A549 (cell line): ENCODE data around the gene HLCS. TPM values are rescaled to one million over a fixed set of nuclear protein-coding genes. Genes with fewer than 3 reads are reported as not detected.
A peak's percentile ranks its signal among the peaks of the same experiment; 100 is the strongest.

ENCODE experiments used
- ATAC-seq, 2 experiments: fragments of 200-7000 bp in 1 of 2; fragments of >200 bp in 1 of 2; cut with Nextera tagmentation in 1 of 2; cut with Tn5 transposase in 1 of 2; 3 replicates each; pipeline versions ENCODE4 v1.8.0 to v1.9.1; 2018 to 2020; ENCODE audit warnings: mild to moderate bottlenecking in 1 of 2, moderate library complexity in 1 of 2
- CTCF ChIA-PET: fragments of 300-600 bp; sonication (Branson Sonifier 250); formaldehyde crosslinking; extraction: SDS; loops from one replicate; lab custom pipeline; 2021; ENCODE audit warnings: antibody characterized with exemption, inconsistent platforms; lab: Yijun Ruan, JAX
- POLR2A ChIA-PET: fragments of 350-600 bp; formaldehyde crosslinking; extraction: SDS; loops from one replicate; lab custom pipeline; 2021; ENCODE audit warnings: antibody characterized with exemption, inconsistent platforms; lab: Yijun Ruan, JAX
- DNase-seq, 2 experiments: peaks; one replicate each; pipeline versions ENCODE4 v3.0.0 to v3.0.0-alpha.2; 2011 to 2016; ENCODE audit warnings: low read depth in 1 of 2, low spot score in 1 of 2
- FAIRE-seq: peaks from 2 replicates; lab custom pipeline; 2011; peaks lifted over from hg19 to GRCh38; lab: Jason Lieb, UNC
- H3K27ac ChIP-seq, 2 experiments: fragments of >200 bp; sonication (Bioruptor Twin); formaldehyde crosslinking; 3 replicates each; pipeline ENCODE4 v1.5.1; 2016 to 2017
- H3K4me1 ChIP-seq: fragments of >200 bp; sonication (Bioruptor Twin); formaldehyde crosslinking; 3 replicates; pipeline ENCODE4 v1.6.1; 2016
- H3K4me2 ChIP-seq: fragments of >200 bp; sonication (Bioruptor Twin); formaldehyde crosslinking; 3 replicates; pipeline ENCODE4 v1.6.1; 2016
- H3K4me3 ChIP-seq: fragments of >200 bp; sonication (Bioruptor Twin); formaldehyde crosslinking; 3 replicates; pipeline ENCODE4 v1.5.1; 2016
- H3K9me3 ChIP-seq: fragments of >200 bp; sonication (Bioruptor Twin); formaldehyde crosslinking; 3 replicates; pipeline ENCODE4 v1.6.1; 2016
- ATOH8 ChIP-seq: fragments of 250-450 bp; sonication (Bioruptor Pico); IDR thresholded peaks from 2 replicates; pipeline ENCODE4 v1.5.0; 2020; ENCODE audit warnings: low read depth, mild to moderate bottlenecking, moderate library complexity
- CBX2 ChIP-seq: fragments of 200-600 bp; sonication (generic); IDR thresholded peaks from 2 replicates; pipeline ENCODE4 v1.6.1; 2016; ENCODE audit warnings: low read depth, mild to moderate bottlenecking, borderline replicate concordance
- CEBPB ChIP-seq, 2 experiments: fragments of >200 bp in 1 of 2; sonication (Bioruptor Twin) in 1 of 2; formaldehyde crosslinking in 1 of 2; IDR thresholded peaks; 2 replicates each; pipeline ENCODE4 v1.6.1; 2012 to 2016
- FOSB ChIP-seq: fragments of 250-450 bp; sonication (Bioruptor Pico); IDR thresholded peaks from 2 replicates; pipeline ENCODE4 v1.5.0; 2020; ENCODE audit warnings: mild to moderate bottlenecking, moderate library complexity
- HDAC2 ChIP-seq: fragments of 200-600 bp; sonication (generic); IDR thresholded peaks from 2 replicates; pipeline ENCODE4 v1.6.1; 2016
- HEYL ChIP-seq: fragments of 250-450 bp; sonication (Bioruptor Pico); IDR thresholded peaks from 2 replicates; pipeline ENCODE4 v1.8.0; 2021; ENCODE audit warnings: mild to moderate bottlenecking, moderate library complexity
- HOXA7 ChIP-seq: fragments of 250-450 bp; sonication (Bioruptor Pico); IDR thresholded peaks from 2 replicates; pipeline ENCODE4 v1.5.0; 2020; ENCODE audit warnings: mild to moderate bottlenecking, moderate library complexity
- HOXB13 ChIP-seq: fragments of 250-450 bp; sonication (Bioruptor Pico); IDR thresholded peaks from 2 replicates; pipeline ENCODE4 v1.5.0; 2020; ENCODE audit warnings: low read depth, mild to moderate bottlenecking, moderate library complexity
- HOXB5 ChIP-seq: fragments of 250-450 bp; sonication (Bioruptor Pico); IDR thresholded peaks from 2 replicates; pipeline ENCODE4 v1.5.0; 2020; ENCODE audit warnings: mild to moderate bottlenecking, moderate library complexity
- JUN ChIP-seq, 2 experiments: fragments of >200 bp; sonication (Bioruptor Twin); formaldehyde crosslinking; IDR thresholded peaks; 2 replicates in 1 of 2; 3 replicates in 1 of 2; pipeline ENCODE4 v1.6.1; 2016 to 2017
- JUNB ChIP-seq: fragments of >200 bp; sonication (Bioruptor Twin); formaldehyde crosslinking; IDR thresholded peaks from 2 replicates; pipeline ENCODE4 v1.6.1; 2016
- MAZ ChIP-seq: fragments of 150-350 bp; IDR thresholded peaks from 2 replicates; pipeline ENCODE4 v1.6.1; 2014; ENCODE audit warnings: antibody characterized with exemption, low read depth, low read length, borderline replicate concordance
- MYC ChIP-seq: IDR thresholded peaks from 2 replicates; pipeline ENCODE4 v1.6.1; 2012; ENCODE audit warnings: mild to moderate bottlenecking, inconsistent platforms, low read length, improper control_type of control experiment, borderline replicate concordance
- NR3C1 ChIP-seq: fragments of >200 bp; sonication (Bioruptor Twin); formaldehyde crosslinking; IDR thresholded peaks from 3 replicates; pipeline ENCODE4 v1.6.1; 2017
- RFX5 ChIP-seq: fragments of 450-650 bp; IDR thresholded peaks from 2 replicates; pipeline ENCODE4 v1.7.1; 2014; ENCODE audit warnings: antibody characterized with exemption, mild to moderate bottlenecking, moderate library complexity
- SMC3 ChIP-seq: fragments of >200 bp; sonication (Bioruptor Twin); formaldehyde crosslinking; IDR thresholded peaks from 3 replicates; pipeline ENCODE4 v1.6.1; 2018; ENCODE audit warnings: inconsistent platforms
- ZSCAN20 ChIP-seq: fragments of 250-450 bp; sonication (Bioruptor Pico); IDR thresholded peaks from 2 replicates; pipeline ENCODE4 v1.8.0; 2022; ENCODE audit warnings: mild to moderate bottlenecking, moderate library complexity
- WGBS: methylation state at CpG from one replicate; pipeline ENCODE4 v1.1.6; 2017; ENCODE audit errors: missing lambda C conversion rate; 5-methylcytosine and 5-hydroxymethylcytosine counted together
- polyA plus RNA-seq, 4 experiments: library from polyadenylated mRNA; depleted of rRNA in 3 of 4; stranded (reverse); fragments of >200 nt; fragmentation: RNase III in 1 of 4; extraction: RNeasy Plus Mini Kit Qiagen cat#74134 plus additional on column Dnase treatment in 1 of 4; gene quantifications; 2 replicates in 3 of 4; 3 replicates in 1 of 4; pipeline ENCODE4 v1.2.3, GENCODE V29; 2011 to 2017
- TF ChIP-seq, protein P1 (sequence below): fragments of >200 bp; sonication (Bioruptor Twin); formaldehyde crosslinking; IDR thresholded peaks from 3 replicates; pipeline ENCODE4 v1.5.1; 2016
- TF ChIP-seq, protein P2 (sequence below): fragments of 150-350 bp; IDR thresholded peaks from 2 replicates; pipeline ENCODE4 v1.6.1; 2014; ENCODE audit warnings: low read depth, mild to moderate bottlenecking, low read length
- TF ChIP-seq, protein P3 (sequence below): fragments of >200 bp; sonication (Bioruptor Twin); formaldehyde crosslinking; IDR thresholded peaks from 2 replicates; pipeline ENCODE4 v1.6.1; 2016
- TF ChIP-seq, protein P4 (sequence below): fragments of 200-600 bp; sonication (generic); IDR thresholded peaks from 2 replicates; pipeline ENCODE4 v1.6.1; 2016; ENCODE audit warnings: antibody characterized with exemption, mild to moderate bottlenecking, moderate library complexity

Gene HLCS
- polyA plus RNA-seq, 2 of the 4 experiments (the other 2 are of a cell fraction), result 8.4 to 24.3 TPM

DNA sequence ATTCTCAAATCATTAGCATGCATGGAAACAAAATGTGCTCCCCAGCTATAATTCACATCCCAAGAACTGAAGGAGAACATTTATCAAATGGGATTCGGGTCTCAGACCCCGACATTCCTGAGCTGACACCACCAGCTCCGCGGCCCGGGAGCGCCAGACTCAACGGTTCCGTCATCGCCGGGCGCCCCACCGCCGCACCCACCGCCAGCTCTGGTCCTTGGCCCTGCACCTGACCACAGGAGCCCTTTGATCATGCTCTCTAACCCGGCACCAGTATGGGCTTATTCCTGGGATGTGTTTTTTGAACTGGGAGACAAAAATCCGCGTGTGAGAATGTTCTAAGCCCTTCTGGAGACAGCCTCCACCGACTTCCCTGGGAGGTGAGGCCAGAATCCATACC lies 43.6 kb downstream of the HLCS start (continued):
- TF ChIP-seq ZSCAN20 (CRISPR knock-in tag) (no peak), HEYL (CRISPR knock-in tag) (no peak), MYC (no peak), JUNB (no peak)

- FAIRE-seq, result no peak
- Histone ChIP-seq H3K4me3 (no peak overlapping the region), H3K4me2 (peak overlapping the region; percentile 60), H3K4me1 (peaks cover 41% of the 10 kb centered on the region)
- 83% methylated on average over 4 of the region's 4 CpGs for WGBS
- ATAC-seq, result no peak
- POLR2A ChIA-PET, result interaction anchor here (1.1 to 1.3 kb wide), 2 partner anchors 34 to 489 kb away, joined by 6 to 7 read pairs; no protein-coding TSS in a partner anchor
- no peak for TF ChIP-seq ATOH8 (CRISPR knock-in tag)
- TF ChIP-seq, protein P1, sequence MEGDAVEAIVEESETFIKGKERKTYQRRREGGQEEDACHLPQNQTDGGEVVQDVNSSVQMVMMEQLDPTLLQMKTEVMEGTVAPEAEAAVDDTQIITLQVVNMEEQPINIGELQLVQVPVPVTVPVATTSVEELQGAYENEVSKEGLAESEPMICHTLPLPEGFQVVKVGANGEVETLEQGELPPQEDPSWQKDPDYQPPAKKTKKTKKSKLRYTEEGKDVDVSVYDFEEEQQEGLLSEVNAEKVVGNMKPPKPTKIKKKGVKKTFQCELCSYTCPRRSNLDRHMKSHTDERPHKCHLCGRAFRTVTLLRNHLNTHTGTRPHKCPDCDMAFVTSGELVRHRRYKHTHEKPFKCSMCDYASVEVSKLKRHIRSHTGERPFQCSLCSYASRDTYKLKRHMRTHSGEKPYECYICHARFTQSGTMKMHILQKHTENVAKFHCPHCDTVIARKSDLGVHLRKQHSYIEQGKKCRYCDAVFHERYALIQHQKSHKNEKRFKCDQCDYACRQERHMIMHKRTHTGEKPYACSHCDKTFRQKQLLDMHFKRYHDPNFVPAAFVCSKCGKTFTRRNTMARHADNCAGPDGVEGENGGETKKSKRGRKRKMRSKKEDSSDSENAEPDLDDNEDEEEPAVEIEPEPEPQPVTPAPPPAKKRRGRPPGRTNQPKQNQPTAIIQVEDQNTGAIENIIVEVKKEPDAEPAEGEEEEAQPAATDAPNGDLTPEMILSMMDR, result no peak
- TF ChIP-seq MAZ, result no peak
- TF ChIP-seq HOXA7, result no peak
- no peak for TF ChIP-seq JUN (IDR thresholded peaks at IDR 0.05)
- TF ChIP-seq RFX5, result no peak
- TF ChIP-seq, protein P2, sequence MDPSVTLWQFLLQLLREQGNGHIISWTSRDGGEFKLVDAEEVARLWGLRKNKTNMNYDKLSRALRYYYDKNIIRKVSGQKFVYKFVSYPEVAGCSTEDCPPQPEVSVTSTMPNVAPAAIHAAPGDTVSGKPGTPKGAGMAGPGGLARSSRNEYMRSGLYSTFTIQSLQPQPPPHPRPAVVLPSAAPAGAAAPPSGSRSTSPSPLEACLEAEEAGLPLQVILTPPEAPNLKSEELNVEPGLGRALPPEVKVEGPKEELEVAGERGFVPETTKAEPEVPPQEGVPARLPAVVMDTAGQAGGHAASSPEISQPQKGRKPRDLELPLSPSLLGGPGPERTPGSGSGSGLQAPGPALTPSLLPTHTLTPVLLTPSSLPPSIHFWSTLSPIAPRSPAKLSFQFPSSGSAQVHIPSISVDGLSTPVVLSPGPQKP, result no peak
- TF ChIP-seq HDAC2, result no peak
- TF ChIP-seq CBX2, result no peak
- TF ChIP-seq, protein P3, sequence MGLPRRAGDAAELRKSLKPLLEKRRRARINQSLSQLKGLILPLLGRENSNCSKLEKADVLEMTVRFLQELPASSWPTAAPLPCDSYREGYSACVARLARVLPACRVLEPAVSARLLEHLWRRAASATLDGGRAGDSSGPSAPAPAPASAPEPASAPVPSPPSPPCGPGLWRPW, result no peak
- no peak for TF ChIP-seq CEBPB (IDR thresholded peaks at IDR 0.05)
- TF ChIP-seq HOXB13, result no peak
- no peak for TF ChIP-seq SMC3
- no peak for TF ChIP-seq HOXB5 (CRISPR knock-in tag)
- no peak for TF ChIP-seq NR3C1
- no peak for TF ChIP-seq FOSB
- TF ChIP-seq, protein P4, sequence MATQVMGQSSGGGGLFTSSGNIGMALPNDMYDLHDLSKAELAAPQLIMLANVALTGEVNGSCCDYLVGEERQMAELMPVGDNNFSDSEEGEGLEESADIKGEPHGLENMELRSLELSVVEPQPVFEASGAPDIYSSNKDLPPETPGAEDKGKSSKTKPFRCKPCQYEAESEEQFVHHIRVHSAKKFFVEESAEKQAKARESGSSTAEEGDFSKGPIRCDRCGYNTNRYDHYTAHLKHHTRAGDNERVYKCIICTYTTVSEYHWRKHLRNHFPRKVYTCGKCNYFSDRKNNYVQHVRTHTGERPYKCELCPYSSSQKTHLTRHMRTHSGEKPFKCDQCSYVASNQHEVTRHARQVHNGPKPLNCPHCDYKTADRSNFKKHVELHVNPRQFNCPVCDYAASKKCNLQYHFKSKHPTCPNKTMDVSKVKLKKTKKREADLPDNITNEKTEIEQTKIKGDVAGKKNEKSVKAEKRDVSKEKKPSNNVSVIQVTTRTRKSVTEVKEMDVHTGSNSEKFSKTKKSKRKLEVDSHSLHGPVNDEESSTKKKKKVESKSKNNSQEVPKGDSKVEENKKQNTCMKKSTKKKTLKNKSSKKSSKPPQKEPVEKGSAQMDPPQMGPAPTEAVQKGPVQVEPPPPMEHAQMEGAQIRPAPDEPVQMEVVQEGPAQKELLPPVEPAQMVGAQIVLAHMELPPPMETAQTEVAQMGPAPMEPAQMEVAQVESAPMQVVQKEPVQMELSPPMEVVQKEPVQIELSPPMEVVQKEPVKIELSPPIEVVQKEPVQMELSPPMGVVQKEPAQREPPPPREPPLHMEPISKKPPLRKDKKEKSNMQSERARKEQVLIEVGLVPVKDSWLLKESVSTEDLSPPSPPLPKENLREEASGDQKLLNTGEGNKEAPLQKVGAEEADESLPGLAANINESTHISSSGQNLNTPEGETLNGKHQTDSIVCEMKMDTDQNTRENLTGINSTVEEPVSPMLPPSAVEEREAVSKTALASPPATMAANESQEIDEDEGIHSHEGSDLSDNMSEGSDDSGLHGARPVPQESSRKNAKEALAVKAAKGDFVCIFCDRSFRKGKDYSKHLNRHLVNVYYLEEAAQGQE, result no peak
- TF ChIP-seq, all 56 proteins: peak for 0
- CTCF ChIA-PET, result interaction anchor here (0.7 to 2.0 kb wide), 19 partner anchors 9 to 496 kb away, joined by 3 to 16 read pairs (median 3); no protein-coding TSS in a partner anchor
- H3K27ac ChIP-seq, result peak overlapping the region; percentile 74 to 95
- DNase-seq, result no peak
- no peaks in the 10 kb centered on the region for H3K9me3 ChIP-seq
These were observed 48.2 kb downstream of the HLCS start for GRCh38 chr21:36918291-36918690.
